Hepatocyte (in vitro differentiated cells): ENCODE data around the gene KRT7.

ENCODE experiments used
- CTCF ChIP-seq: fragments of 200-600 bp; sonication (generic); IDR thresholded peaks from 2 replicates; pipeline ENCODE4 v1.5.1; 2016; ENCODE audit warnings: antibody characterized with exemption, mild to moderate bottlenecking; ENCODE audit not compliant: poor library complexity
- EZH2 ChIP-seq: fragments of 200-600 bp; sonication (generic); IDR thresholded peaks from 2 replicates; pipeline ENCODE4 v1.6.1; 2016; ENCODE audit warnings: antibody characterized with exemption, mild to moderate bottlenecking, borderline replicate concordance
- EZH2phosphoT487 ChIP-seq: fragments of 200-600 bp; sonication (generic); IDR thresholded peaks from one replicate; pipeline ENCODE4 v1.6.1; 2018; ENCODE audit warnings: antibody characterized with exemption, mild to moderate bottlenecking, low read depth, moderate library complexity; ENCODE audit not compliant: unreplicated experiment, severe bottlenecking

- no peak for TF ChIP-seq CTCF
- TF ChIP-seq EZH2phosphoT487, result no peak
- TF ChIP-seq EZH2, result no peak
These were observed 52.2 kb downstream of the KRT7 start for GRCh38 chr12:52285172-52285745.
